ENCODE results near the gene CDR2. TPM values are rescaled to one million over a fixed set of nuclear protein-coding genes. Genes with fewer than 3 reads are reported as not detected.

CDR2 gene
- total RNA-seq: 46.6 and 47.7 TPM in 2 replicates

GRCh38 chr16:22374311-22375116, at the start of gene CDR2:
CDR2 (minus strand) TSS chr16:22374619; CDS start chr16:22374309, 310 bp downstream.

GRCh38 chr16:22297114-22297870, 77.1 kb downstream of the CDR2 start, which contains the start of gene POLR3E:
POLR3E (plus strand) TSS chr16:22297409; CDS start chr16:22302969, 5,560 bp downstream.

Other genes with a start within 250 kb of the CDR2 start
- gene SDR42E2, start 212.1 kb downstream of the CDR2 start, total RNA-seq: not detected in 2 replicates
- 41.2 and 52.0 TPM in 2 replicates for gene EEF2K, start 168.3 kb downstream of the CDR2 start, total RNA-seq
- gene POLR3E, start 77.2 kb downstream of the CDR2 start, total RNA-seq: 17.3 and 20.1 TPM in 2 replicates
- 119 and 147 TPM in 2 replicates for gene NPIPB5, start 136.3 kb upstream of the CDR2 start, total RNA-seq